NCI-H2171 treated with DMSO at 0.1 percent for 48 hours (cell line): Measurements from ENCODE around the gene LONP1.

Source experiments
- DNase-seq: peaks from one replicate; lab custom pipeline; 2025; lab: John Stamatoyannopoulos, UW

LONP1 gene

DNA sequence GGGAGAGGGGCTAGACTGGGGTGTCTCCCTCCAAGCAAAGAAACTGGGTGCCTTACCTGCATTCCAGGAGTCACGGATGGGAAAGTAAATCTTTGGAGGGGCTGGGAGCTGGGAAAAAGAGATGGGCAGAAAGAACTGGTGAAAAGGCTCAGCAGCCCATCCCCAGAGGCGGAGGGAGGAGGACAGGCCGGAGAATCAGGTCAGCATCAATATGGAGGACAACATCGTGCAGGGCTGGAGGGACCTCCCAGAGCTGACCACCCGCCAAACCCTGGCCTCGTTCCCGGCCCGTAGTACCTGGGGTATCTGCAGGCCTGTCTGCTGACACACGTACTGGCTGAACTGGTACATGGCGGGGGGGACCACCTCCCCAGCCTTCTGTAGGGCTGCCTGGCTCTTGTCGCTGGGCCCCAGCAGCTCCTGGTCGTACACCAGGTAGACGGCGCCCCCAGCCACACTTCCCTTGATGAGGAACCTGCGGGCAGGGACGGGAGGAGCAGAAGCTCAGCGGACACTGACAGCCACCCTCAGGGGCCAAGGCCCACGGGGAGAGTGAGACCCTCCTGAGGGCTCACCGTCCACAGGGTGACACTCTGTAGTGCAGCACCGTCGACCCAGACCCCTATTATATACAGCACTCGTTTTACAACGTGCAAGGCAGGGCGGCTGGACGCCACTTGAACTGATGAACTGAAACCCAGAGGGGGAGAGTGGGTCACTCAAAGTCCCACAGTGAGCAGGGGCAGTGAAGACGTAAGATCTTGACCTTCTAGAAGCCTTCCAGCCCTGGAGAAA is 40.5 kb downstream of the LONP1 start:
- DNase-seq = no peak

DNA sequence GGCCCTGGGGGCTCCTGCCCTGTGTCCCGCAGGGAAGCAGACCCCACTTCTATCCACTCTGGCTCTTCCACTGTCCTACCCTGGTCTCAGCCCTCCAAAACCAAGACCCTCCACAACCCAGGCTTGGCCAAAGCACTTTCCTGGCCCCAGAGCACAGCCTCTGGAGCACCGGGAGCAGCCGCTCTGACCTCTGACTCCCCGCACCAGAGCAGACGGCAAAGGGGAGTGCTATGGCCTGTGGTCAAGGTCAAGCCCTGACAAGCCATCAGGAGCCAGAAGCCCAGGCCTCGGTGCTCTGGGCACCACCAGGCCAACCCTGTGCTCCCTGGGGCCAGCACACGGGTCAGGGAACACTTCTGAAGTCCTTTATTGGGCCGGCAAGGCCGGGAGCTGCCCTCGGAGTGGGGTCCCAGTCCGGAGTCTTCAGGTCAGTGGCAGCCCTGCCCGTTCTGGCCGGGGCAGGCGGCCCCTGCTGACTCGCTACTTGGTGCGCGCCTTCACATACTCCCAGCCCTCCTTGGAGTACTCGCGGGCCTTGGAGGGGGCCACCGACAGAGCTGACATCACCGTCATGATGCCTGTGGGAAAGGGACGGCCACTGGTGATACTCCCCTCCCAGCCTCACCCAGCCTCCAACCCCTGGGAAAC is 41.8 kb downstream of the LONP1 start:
- DNase-seq = no peak

DNA sequence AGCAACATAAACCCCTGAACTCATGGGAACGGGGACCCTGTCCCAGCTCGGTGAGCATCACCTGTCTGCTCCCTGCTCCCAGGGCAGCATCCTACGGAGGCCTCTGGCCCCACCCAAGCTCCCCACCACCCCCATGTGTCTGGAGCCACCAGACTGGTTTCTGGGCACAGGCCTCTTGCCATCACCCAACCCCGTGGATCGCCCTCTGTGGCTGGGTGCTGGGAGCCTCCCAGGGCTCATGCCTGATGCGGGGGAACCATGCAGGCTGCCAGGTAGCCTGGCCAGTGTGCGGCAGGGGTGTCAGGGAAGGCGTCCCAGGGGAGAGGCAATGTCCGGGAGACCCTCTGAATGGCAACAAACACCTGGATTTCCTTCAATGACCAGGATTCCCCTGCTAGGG is 42.4 kb downstream of the LONP1 start:
- no peak for DNase-seq

- no peak for DNase-seq
These were observed 42.8 kb downstream of the LONP1 start for GRCh38 chr19:5677136-5677535.

DNA sequence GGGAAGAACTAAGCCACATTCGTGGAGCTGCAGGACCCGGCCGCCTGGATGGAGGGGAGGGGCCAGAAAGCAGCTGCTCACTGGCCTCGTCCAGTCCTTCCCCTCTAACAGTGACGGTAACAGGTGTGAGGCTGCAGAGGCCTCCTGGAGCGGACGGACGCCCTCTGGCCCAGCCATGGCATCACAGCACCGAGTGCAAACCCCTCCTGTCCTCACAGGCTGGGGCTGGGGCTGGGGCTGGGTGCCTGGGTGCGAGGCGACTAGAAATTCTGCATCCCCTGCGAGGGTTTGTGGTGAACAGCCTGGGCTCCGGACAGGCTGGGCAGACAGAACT is 43.2 kb downstream of the LONP1 start:
- DNase-seq = no peak

DNA sequence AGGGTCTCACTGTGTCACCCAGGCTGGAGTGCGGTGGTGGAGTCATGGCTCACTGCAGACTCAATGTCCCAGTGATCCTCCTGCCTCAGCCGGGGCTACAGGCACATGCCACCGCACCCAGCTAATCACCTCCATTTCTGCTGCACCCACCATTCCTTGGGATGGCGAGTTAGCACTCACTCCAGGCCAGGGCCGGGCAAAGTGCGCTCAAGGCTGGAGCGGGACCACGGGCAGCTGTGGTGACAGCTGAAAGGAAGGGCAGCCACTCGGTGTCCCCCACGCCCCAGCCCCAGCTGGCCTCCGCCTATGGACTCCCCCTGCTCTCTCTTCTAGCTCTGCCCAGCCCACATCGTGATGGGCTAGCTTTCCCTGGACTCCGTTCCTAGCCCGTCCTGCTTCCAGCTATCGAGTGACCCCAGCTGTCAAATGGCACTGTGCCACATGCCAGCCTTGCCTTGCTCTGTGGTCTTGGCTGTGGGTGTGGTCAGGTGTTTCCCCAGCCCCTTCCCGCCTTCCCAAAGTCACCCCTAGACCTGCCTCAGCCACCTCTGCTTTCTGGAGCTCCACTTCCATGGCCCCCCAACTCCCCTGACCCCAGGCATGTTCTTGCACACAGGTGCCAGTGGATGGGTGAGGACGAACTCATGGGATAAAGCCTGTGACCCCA is 43.7 kb downstream of the LONP1 start:
- DNase-seq = no peak

DNA sequence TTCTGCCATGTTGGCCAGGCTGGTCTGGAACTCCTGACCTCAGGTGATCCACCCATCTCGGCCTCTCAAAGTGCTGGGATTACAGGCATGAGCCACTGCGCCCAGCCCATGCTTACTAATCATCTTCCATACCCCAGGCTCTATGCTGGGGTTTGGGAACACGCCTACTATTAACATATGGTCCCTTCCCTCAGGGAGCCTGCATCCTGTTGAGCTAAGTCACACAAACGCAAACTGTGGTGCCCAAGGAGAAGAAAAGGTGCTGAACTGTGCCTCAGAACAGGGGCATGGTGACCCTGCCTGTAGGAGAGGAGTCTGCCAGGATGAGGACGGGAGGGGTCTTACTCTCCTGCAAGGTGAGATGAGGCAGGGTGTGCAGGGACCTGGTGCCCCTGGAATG is 45.2 kb downstream of the LONP1 start:
- DNase-seq = peak; percentile 8

DNA sequence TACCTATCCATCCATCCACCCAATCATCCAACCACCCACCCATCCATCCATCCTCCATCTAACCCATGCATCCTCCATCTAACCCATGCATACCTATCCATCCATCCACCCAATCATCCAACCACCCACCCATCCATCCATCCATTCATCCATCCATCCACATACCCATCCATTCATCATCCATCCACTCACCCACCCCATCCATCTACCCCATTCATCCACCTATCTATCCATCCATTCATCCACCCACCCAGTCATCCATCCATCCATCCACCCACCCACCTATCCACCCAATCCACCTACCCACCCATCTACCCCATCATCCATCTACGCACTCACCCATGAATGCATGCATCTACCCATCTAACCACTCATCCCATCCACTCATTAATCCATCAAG is 46.2 kb downstream of the LONP1 start:
- no peak for DNase-seq

DNA sequence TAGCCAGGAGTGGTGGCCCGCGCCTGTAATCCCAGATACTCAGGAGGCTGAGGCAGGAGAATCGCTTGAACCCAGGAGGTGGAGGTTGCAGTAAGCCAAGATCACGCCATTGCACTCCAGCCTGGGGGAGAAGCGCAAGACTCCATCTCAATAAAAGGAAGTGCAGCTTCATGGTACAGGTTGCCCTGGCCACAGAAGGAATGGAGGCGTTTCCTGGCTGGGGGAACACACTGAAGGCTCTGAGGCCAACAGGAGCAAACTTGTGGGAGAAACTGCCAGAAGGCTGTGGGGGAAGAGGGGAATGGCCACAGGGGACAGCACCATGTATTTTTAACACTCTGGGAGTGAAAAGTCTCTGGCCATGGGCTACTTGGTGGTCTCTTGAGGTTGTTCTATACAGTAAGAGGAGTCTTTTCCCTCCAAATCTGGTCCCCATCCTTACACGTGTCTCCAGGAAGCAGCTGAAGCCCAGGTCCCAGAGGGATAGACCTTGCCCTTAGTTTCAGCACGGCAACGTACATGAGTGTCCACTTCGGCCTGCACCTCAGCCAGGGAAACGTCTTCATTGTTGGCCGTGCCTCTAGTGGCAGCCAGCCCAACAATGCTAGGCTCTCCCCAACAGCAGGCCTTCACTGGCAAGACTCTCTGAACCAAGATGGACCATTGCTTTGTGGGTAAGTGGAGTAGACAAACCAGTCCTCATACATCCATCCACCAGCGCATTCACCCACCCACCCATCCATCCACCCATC is 47.1 kb downstream of the LONP1 start:
- no peak for DNase-seq

DNA sequence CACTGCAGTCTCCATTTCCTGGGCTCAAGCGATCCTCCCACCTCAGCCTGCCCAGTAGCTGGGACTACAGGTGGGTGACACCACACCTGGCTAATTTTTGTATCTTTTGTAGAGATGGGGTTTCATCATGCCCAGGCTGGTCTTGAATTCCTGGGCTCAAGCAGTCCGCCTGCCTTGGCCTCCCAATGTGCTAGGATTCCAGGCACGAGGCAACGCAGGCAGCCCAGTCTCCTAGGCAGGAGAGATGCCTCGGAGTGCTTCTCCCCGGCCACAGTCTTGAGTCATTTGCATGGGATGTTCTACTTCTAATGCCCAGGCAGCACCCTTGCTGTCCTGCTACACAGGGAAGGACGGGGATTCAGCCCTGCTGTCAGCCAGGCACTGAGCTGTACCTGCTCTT is 48.3 kb downstream of the LONP1 start:
- no peak for DNase-seq

DNA sequence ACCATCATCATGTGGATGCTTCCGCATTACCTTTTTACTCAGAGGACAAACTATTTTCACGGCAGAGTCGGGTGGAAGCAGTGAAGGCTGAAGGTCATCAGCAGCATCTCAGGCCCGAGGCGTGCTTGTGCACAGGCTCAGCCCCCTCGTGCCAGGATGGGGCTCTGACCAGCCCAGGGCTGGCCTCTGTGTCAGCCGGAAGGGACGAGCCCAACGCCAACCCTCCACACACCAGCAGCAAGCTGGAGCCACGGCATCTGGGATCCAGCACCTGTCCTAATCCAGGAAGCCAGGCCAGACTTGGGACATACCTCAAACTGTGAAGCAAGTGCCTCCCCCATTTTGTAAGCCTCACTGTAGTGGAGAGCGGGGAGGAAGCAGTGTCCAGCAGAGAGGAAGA is 50.7 kb downstream of the LONP1 start:
- DNase-seq = no peak

GRCh38 chr19:5667751-5668271 is 52.1 kb downstream of the LONP1 start:
- no peak for DNase-seq

GRCh38 chr19:5666921-5667610 is 52.9 kb downstream of the LONP1 start:
- DNase-seq = no peak

DNA sequence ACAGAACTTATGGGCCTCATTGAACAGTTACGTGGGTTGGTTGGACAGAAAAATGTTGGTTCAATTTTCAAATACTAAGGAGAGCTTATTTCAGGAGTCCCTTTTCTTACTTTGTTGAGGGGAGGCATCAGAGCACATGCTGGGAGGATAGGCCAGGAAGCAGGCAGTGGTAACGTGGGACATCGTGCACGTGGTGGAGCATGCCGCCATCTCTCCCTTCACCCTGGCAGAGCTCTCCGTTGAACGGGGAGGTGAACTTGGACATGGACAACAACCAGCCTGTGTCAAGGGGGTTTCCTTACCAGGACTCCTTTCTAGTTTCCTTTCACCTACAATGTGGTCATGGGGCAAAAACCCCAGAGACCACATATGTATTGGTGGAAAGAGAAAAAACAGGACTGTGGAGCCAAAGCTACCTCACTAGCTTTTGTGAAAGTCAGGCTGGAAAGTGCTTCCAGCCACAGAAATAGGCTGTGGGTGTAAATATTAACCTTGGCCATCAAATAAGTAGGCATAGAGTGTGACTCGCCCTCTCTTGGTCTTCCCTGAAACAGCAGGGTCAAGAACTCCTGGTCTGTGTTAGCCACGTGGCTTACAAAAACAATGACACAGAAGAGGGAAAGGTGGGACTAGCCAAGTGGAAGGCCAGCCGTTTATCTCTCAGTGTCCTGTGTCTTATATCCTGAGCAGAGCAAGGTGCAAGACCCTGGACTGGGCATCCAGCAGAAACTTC is 54.0 kb downstream of the LONP1 start:
- DNase-seq = no peak

- DNase-seq = no peak
These were observed 55.4 kb downstream of the LONP1 start for GRCh38 chr19:5664515-5664914.

DNA sequence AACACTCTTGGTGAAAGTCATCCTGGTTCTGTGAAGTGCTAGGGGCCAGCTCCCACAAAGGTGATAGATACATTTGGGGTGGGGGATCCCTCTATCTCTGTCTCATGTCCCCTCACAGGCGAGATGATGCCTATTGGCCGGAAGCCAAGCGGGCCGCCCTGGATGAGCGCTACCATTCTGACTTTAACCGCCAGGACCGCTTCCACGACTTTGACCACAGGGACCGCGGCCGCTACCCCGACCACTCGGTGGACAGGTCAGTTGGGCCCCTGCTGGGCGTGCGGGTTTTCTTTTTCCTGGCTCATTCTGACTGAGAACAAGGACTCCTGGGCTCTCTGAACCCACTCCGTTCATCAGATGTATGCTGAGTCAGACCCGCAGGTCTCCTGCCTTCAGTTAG is 56.0 kb downstream of the LONP1 start:
- no peak for DNase-seq

DNA sequence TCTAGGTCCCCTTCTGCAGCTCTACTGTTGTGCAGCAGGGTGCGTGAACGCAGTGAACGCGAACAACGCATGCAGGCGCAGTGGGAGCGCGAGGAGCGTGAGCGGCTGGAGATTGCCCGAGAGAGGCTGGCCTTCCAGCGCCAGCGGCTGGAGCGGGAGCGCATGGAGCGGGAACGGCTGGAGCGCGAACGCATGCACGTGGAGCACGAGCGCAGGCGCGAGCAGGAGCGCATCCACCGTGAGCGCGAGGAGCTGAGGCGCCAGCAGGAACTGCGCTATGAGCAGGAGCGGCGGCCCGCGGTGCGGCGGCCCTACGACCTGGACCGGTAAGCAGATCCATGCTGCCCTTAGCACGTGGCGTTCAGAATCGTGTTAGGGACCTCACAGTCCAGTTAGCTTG is 58.5 kb downstream of the LONP1 start:
- no peak for DNase-seq

GRCh38 chr19:5655412-5655811 is 64.5 kb downstream of the LONP1 start:
- no peak for DNase-seq

GRCh38 chr19:5654931-5655330 is 65.0 kb downstream of the LONP1 start:
- no peak for DNase-seq

GRCh38 chr19:5652261-5652660 is 67.7 kb downstream of the LONP1 start:
- DNase-seq = no peak

DNA sequence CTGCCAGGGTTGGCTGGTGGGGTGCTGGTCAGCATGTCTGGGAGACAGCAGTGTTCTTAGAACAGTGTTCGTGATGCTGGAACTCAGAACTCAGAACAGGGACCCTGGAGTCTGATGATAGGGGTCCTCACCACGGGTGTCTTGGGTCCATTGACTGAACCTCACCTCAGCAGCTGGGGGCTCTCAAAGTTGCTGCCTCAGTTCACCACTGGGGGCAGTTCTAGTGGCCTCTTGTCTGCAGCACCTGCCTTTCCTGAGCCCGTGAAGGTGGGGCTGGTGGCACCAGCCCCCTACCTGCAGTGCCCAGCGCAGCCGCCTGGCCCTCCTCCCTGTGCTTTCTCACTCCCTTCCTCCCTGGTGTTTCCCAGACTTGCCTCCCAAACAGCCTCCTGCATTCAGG is 68.6 kb downstream of the LONP1 start:
- DNase-seq = no peak
